ENCODE results near the gene CELSR1. TPM values are rescaled to one million over a fixed set of nuclear protein-coding genes. Genes with fewer than 3 reads are reported as not detected.

Gene CELSR1
- total RNA-seq, 2 experiments from 2014 or later = 3.7 to 5.2 TPM

DNA sequence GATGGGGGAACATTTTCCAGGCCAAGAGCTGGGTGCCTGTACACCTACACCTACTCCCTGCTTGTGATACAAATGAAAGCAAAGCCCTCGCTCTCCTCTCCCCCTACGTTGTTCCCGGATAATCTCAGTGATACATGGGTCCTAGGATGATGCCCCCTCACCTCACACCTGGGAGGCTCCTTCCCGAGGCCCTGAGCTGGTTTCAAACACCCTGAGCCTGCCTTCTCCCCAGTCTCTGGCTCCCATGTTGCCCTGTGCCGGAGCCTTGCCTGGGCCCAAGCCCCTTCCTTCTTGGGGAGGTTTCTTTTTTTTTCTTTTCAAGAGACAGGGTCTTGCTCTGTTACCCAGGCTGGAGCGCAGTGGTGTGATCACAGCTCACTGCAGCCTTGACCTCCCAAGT is 178.7 kb downstream of the CELSR1 start:
- H3K9me2 ChIP-seq (ENCODE audit: insufficient read depth, low read length) = no peaks in the 10 kb centered on the region
- no TSS peak for BruUV-seq (replicated peaks)
- H3K4me3 ChIP-seq (ENCODE audit: low read depth, low read length, poor library complexity, severe bottlenecking) = no peak overlapping the region
- H4K20me1 ChIP-seq (ENCODE audit: insufficient read depth, low read length) = no peaks in the 10 kb centered on the region
- no peak overlapping the region for H3K27ac ChIP-seq (ENCODE audit: low read depth, low read length, poor library complexity, severe bottlenecking)
- TF ChIP-seq EZH2phosphoT487 (IDR thresholded peaks at IDR 0.05; ENCODE audit: borderline replicate concordance, low read depth, low read length) = no peak
- H2AFZ ChIP-seq (ENCODE audit: low read length) = no peak overlapping the region
- peaks cover 18% of the 10 kb centered on the region for H3K4me1 ChIP-seq (ENCODE audit: insufficient read depth, low read length, poor library complexity, severe bottlenecking)
- no peak for DNase-seq (ENCODE audit: low spot score)
- CTCF ChIA-PET (ENCODE audit: unreplicated experiment) = no interaction called here
- no peak overlapping the region for H3K4me2 ChIP-seq (ENCODE audit: low read length)
- H3K79me2 ChIP-seq (ENCODE audit: insufficient read depth, low read depth, low read length) = no peaks in the 10 kb centered on the region
- H3K36me3 ChIP-seq (ENCODE audit: insufficient read depth, low read length) = peaks cover 38% of the 10 kb centered on the region; the same call in 1 of the 2 replicates
- no peaks in the 10 kb centered on the region for H3K9me3 ChIP-seq (ENCODE audit: low read length)
- POLR2A ChIA-PET = no interaction called here
- intact Hi-C loops (cut with micrococcal nuclease; ENCODE audit: unreplicated experiment) = no loop called here

- H3K9me2 ChIP-seq (ENCODE audit: insufficient read depth, low read length) = no peaks in the 10 kb centered on the region
- peaks cover 47% of the 10 kb centered on the region; the same call in 1 of the 2 replicates for H3K36me3 ChIP-seq (ENCODE audit: insufficient read depth, low read length)
- no peaks in the 10 kb centered on the region for H3K79me2 ChIP-seq (ENCODE audit: insufficient read depth, low read depth, low read length)
- H3K4me3 ChIP-seq (ENCODE audit: low read depth, low read length, poor library complexity, severe bottlenecking) = no peak overlapping the region
- ChIA-PET CTCF (ENCODE audit: unreplicated experiment) (no interaction called here), POLR2A (no interaction called here)
- no peak overlapping the region for H3K4me2 ChIP-seq (ENCODE audit: low read length)
- H3K9me3 ChIP-seq (ENCODE audit: low read length) = no peaks in the 10 kb centered on the region
- TF ChIP-seq EZH2phosphoT487 (IDR thresholded peaks at IDR 0.05; ENCODE audit: borderline replicate concordance, low read depth, low read length) = no peak
- TF ChIP-seq, protein P1, sequence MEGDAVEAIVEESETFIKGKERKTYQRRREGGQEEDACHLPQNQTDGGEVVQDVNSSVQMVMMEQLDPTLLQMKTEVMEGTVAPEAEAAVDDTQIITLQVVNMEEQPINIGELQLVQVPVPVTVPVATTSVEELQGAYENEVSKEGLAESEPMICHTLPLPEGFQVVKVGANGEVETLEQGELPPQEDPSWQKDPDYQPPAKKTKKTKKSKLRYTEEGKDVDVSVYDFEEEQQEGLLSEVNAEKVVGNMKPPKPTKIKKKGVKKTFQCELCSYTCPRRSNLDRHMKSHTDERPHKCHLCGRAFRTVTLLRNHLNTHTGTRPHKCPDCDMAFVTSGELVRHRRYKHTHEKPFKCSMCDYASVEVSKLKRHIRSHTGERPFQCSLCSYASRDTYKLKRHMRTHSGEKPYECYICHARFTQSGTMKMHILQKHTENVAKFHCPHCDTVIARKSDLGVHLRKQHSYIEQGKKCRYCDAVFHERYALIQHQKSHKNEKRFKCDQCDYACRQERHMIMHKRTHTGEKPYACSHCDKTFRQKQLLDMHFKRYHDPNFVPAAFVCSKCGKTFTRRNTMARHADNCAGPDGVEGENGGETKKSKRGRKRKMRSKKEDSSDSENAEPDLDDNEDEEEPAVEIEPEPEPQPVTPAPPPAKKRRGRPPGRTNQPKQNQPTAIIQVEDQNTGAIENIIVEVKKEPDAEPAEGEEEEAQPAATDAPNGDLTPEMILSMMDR (conservative IDR thresholded peaks at IDR 0.05; ENCODE audit: low read length) = no peak
- H3K27ac ChIP-seq (ENCODE audit: low read depth, low read length, poor library complexity, severe bottlenecking) = no peak overlapping the region
- no peak overlapping the region for H2AFZ ChIP-seq (ENCODE audit: low read length)
- no TSS peak for BruUV-seq (replicated peaks)
- DNase-seq (ENCODE audit: low spot score) = no peak
- H3K4me1 ChIP-seq (ENCODE audit: insufficient read depth, low read length, poor library complexity, severe bottlenecking) = peaks cover 14% of the 10 kb centered on the region
- no peaks in the 10 kb centered on the region for H4K20me1 ChIP-seq (ENCODE audit: insufficient read depth, low read length)
- intact Hi-C loops (cut with micrococcal nuclease; ENCODE audit: unreplicated experiment) = no loop called here
Observed at GRCh38 chr22:46357711-46358520, 179.5 kb downstream of the CELSR1 start.

- POLR2A ChIA-PET = no interaction called here
- Histone ChIP-seq H4K20me1 (ENCODE audit: insufficient read depth, low read length) (no peaks in the 10 kb centered on the region), H3K9me3 (ENCODE audit: low read length) (no peaks in the 10 kb centered on the region), H3K79me2 (ENCODE audit: insufficient read depth, low read depth, low read length) (no peaks in the 10 kb centered on the region), H3K36me3 (ENCODE audit: insufficient read depth, low read length) (peaks cover 57% of the 10 kb centered on the region), H3K4me3 (ENCODE audit: low read depth, low read length, poor library complexity, severe bottlenecking) (no peak overlapping the region), H3K27ac (ENCODE audit: low read depth, low read length, poor library complexity, severe bottlenecking) (no peak overlapping the region), H3K9me2 (ENCODE audit: insufficient read depth, low read length) (no peaks in the 10 kb centered on the region), H3K4me2 (ENCODE audit: low read length) (no peak overlapping the region), H3K4me1 (ENCODE audit: insufficient read depth, low read length, poor library complexity, severe bottlenecking) (peaks cover 2% of the 10 kb centered on the region), H2AFZ (ENCODE audit: low read length) (no peak overlapping the region)
- CTCF ChIA-PET (ENCODE audit: unreplicated experiment) = interaction anchor here (0.6 kb wide), 1 partner anchor 1658 kb away, joined by 3 read pairs; no protein-coding TSS in a partner anchor
- no peak for DNase-seq (ENCODE audit: low spot score)
- BruUV-seq (replicated peaks) = no TSS peak
- intact Hi-C loops (cut with micrococcal nuclease; ENCODE audit: unreplicated experiment) = no loop called here
- TF ChIP-seq, protein P1 (conservative IDR thresholded peaks at IDR 0.05; ENCODE audit: low read length) = no peak
- TF ChIP-seq EZH2phosphoT487 (IDR thresholded peaks at IDR 0.05; ENCODE audit: borderline replicate concordance, low read depth, low read length) = no peak
Observed at GRCh38 chr22:46356496-46357480, 180.6 kb downstream of the CELSR1 start.

Measured in OCI-LY7 (cell line).